K562 (cell line): Measurements from ENCODE around the gene MBNL1. TPM values are rescaled to one million over a fixed set of nuclear protein-coding genes. Genes with fewer than 3 reads are reported as not detected.

Experiments used
- ATAC-seq: fragments of 200-7000 bp; cut with Tn5 transposase; 3 replicates; pipeline ENCODE4 v1.9.1; 2020; ENCODE audit warnings: moderate library complexity
- BruUV-seq: library from RNA; stranded (reverse); fragments of 400-500 nt; replicated peaks from 2 replicates; lab custom pipeline; 2021; lab: Mats Ljungman, UMichigan
- CTCF ChIA-PET: fragments of 300-600 bp; formaldehyde crosslinking; extraction: SDS; loops from one replicate; lab custom pipeline; 2021; ENCODE audit warnings: low intra/inter-chr PET ratio; lab: Yijun Ruan, JAX
- POLR2A ChIA-PET: fragments of 300-600, 350-650 bp; sonication (Branson Sonifier 250); formaldehyde crosslinking; extraction: SDS; loops from one replicate; lab custom pipeline; 2021; ENCODE audit warnings: antibody characterized with exemption, inconsistent platforms; lab: Yijun Ruan, JAX
- DNase-seq, 4 experiments: peaks; one replicate each; pipeline versions ENCODE4 v3.0.0 to v3.0.0-alpha.2; 2011 to 2018; ENCODE audit warnings: low spot score in 3 of 4, mixed read lengths in 3 of 4; ENCODE audit errors: extremely low read depth in 1 of 4
- FAIRE-seq: peaks from 2 replicates; lab custom pipeline; 2011; peaks lifted over from hg19 to GRCh38; lab: Jason Lieb, UNC
- H2AFZ ChIP-seq: 2 replicates; pipeline ENCODE4 v1.6.0; 2011; ENCODE audit warnings: low read depth, low read length, control low read depth, inconsistent platforms
- H3K27ac ChIP-seq: fragments of 200-600 bp; 3 replicates; pipeline ENCODE4 v1.8.0; 2011; ENCODE audit warnings: low read depth, mild to moderate bottlenecking, control low read depth, inconsistent platforms, low read length, moderate library complexity, mixed read lengths; ENCODE audit errors: extremely low read depth
- H3K27me3 ChIP-seq, 2 experiments: fragments of 300-600 bp in 1 of 2; 2 replicates in 1 of 2; 3 replicates in 1 of 2; pipeline versions ENCODE4 v1.6.0 to v1.8.0; 2011; ENCODE audit warnings: inconsistent platforms in 2 of 2, low read length in 2 of 2, mild to moderate bottlenecking in 1 of 2, mixed read lengths in 1 of 2, moderate library complexity in 1 of 2; ENCODE audit not compliant: control insufficient read depth in 2 of 2, insufficient read depth in 2 of 2
- H3K36me3 ChIP-seq: fragments of 300-600 bp; 3 replicates; pipeline ENCODE4 v1.8.0; 2011; ENCODE audit warnings: mild to moderate bottlenecking, low read length, inconsistent platforms; ENCODE audit not compliant: control insufficient read depth, insufficient read depth
- H3K4me1 ChIP-seq, 2 experiments: fragments of 200-600 bp in 1 of 2; replicated peaks in 1 of 2; 2 replicates in 1 of 2; 3 replicates in 1 of 2; pipeline versions ENCODE4 v1.5.1 to v1.8.0; 2011; ENCODE audit warnings: inconsistent platforms in 2 of 2, low read length in 2 of 2, mild to moderate bottlenecking in 1 of 2, mixed read lengths in 1 of 2, moderate library complexity in 1 of 2; ENCODE audit not compliant: control insufficient read depth in 2 of 2, insufficient read depth in 2 of 2
- H3K4me2 ChIP-seq: 2 replicates; pipeline ENCODE4 v1.6.1; 2011; ENCODE audit warnings: low read length, control low read depth, inconsistent platforms, mixed read lengths; ENCODE audit not compliant: insufficient read depth
- H3K4me3 ChIP-seq: fragments of 200-600 bp; sonication (generic), shearing (Covaris generic); 2 replicates; pipeline ENCODE4 v1.5.1; 2016; ENCODE audit warnings: control low read depth, inconsistent platforms
- H3K79me2 ChIP-seq: fragments of 200-600 bp; 3 replicates; pipeline ENCODE4 v1.8.0; 2011; ENCODE audit warnings: low read length, inconsistent platforms; ENCODE audit not compliant: control insufficient read depth, insufficient read depth
- H3K9ac ChIP-seq, 2 experiments: 2 replicates each; pipeline versions ENCODE4 v1.6.0 to v1.6.1; 2011; ENCODE audit warnings: low read depth in 2 of 2, low read length in 2 of 2, control low read depth in 1 of 2, inconsistent platforms in 1 of 2, mild to moderate bottlenecking in 1 of 2, mixed read lengths in 1 of 2; ENCODE audit not compliant: insufficient read depth in 1 of 2
- H3K9me1 ChIP-seq: one replicate; pipeline ENCODE4 v1.6.0; 2011; ENCODE audit warnings: inconsistent platforms, mild to moderate bottlenecking, low read length, moderate library complexity; ENCODE audit not compliant: control insufficient read depth, insufficient read depth
- H3K9me3 ChIP-seq: replicated peaks from 2 replicates; pipeline ENCODE4 v1.5.1; 2011; ENCODE audit warnings: low read depth, low read length, inconsistent platforms; ENCODE audit not compliant: control insufficient read depth, insufficient read depth
- H4K20me1 ChIP-seq: replicated peaks from 2 replicates; pipeline ENCODE4 v1.6.1; 2011; ENCODE audit warnings: low read length, inconsistent platforms, mixed read lengths; ENCODE audit not compliant: control insufficient read depth, insufficient read depth
- CCNT2 ChIP-seq: IDR thresholded peaks from 2 replicates; pipeline ENCODE4 v1.6.1; 2011; ENCODE audit warnings: borderline replicate concordance, low read depth, mild to moderate bottlenecking, moderate library complexity, mixed read lengths, low read length; ENCODE audit not compliant: insufficient read length; ENCODE audit errors: extremely low read depth
- E2F3 ChIP-seq: fragments of 250-450 bp; sonication (Bioruptor Pico); IDR thresholded peaks from 2 replicates; pipeline ENCODE4 v1.4.0; 2020; ENCODE audit warnings: mild to moderate bottlenecking
- HNRNPLL ChIP-seq: fragments of 200-400 bp; formaldehyde crosslinking; IDR thresholded peaks from 2 replicates; pipeline ENCODE4 v1.6.1; 2017; ENCODE audit warnings: low read length, low read depth, mild to moderate bottlenecking; ENCODE audit not compliant: poor library complexity, severe bottlenecking
- KAT7 ChIP-seq: sonication (generic); formaldehyde crosslinking; IDR thresholded peaks from 2 replicates; pipeline ENCODE4 v1.8.0; 2022; ENCODE audit warnings: missing genetic modification reagents, mild to moderate bottlenecking, borderline replicate concordance
- LEF1 ChIP-seq: fragments of 450-650 bp; IDR thresholded peaks from 2 replicates; pipeline ENCODE4 v1.6.1; 2016; ENCODE audit warnings: mild to moderate bottlenecking
- NFE2 ChIP-seq: IDR thresholded peaks from 2 replicates; pipeline ENCODE4 v1.6.1; 2014; ENCODE audit warnings: antibody characterized with exemption, low read depth
- NR3C1 ChIP-seq: sonication (generic); formaldehyde crosslinking; IDR thresholded peaks from 2 replicates; pipeline ENCODE4 v1.8.1; 2022; ENCODE audit warnings: missing genetic modification reagents
- PHF8 ChIP-seq: fragments of 200-600 bp; sonication (generic); IDR thresholded peaks from 2 replicates; pipeline ENCODE4 v1.6.1; 2012; ENCODE audit warnings: mixed run types, mild to moderate bottlenecking, inconsistent platforms, low read length, moderate library complexity, borderline replicate concordance
- PYGO2 ChIP-seq: fragments of 450-650 bp; IDR thresholded peaks from 2 replicates; pipeline ENCODE4 v1.6.1; 2016; ENCODE audit warnings: mild to moderate bottlenecking, missing genetic modification characterization, moderate library complexity, missing compliant biosample characterization
- SAFB2 ChIP-seq: fragments of 200-400 bp; formaldehyde crosslinking; IDR thresholded peaks from 2 replicates; pipeline ENCODE4 v1.6.1; 2018; ENCODE audit warnings: borderline replicate concordance, low read length, low read depth, moderate library complexity; ENCODE audit not compliant: severe bottlenecking
- SMAD3 ChIP-seq: fragments of 450-650 bp; formaldehyde crosslinking; conservative IDR thresholded peaks from 2 replicates; pipeline ENCODE4 v1.4.0; 2020; ENCODE audit warnings: mild to moderate bottlenecking
- ZNF76 ChIP-seq: fragments of 250-450 bp; sonication (Bioruptor Pico); IDR thresholded peaks from 2 replicates; pipeline ENCODE4 v1.4.0; 2020; ENCODE audit warnings: mild to moderate bottlenecking, moderate library complexity, borderline replicate concordance
- ZNF766 ChIP-seq: fragments of 200-800 bp; sonication (Bioruptor generic); conservative IDR thresholded peaks from 2 replicates; pipeline ENCODE4 v1.6.1; 2016; ENCODE audit warnings: missing genetic modification characterization, missing compliant biosample characterization
- ZSCAN29 ChIP-seq: fragments of 450-650 bp; IDR thresholded peaks from 2 replicates; pipeline ENCODE4 v1.6.1; 2017
- WGBS: fragments of 100-300 bp; shearing (Covaris generic); methylation state at CpG from one replicate; pipeline ENCODE4 v1.1.6; 2016; ENCODE audit warnings: low coverage, mixed read lengths; ENCODE audit not compliant: insufficient coverage; ENCODE audit errors: missing lambda C conversion rate; 5-methylcytosine and 5-hydroxymethylcytosine counted together
- in situ Hi-C: fragments of 300-500 bp; cut with MboI; formaldehyde crosslinking; loops from 4 replicates; pipeline ENCODE4 v1.15.0; 2018; ENCODE audit warnings: inconsistent platforms, mixed read lengths
- intact Hi-C: fragments of 100-400 bp; cut with micrococcal nuclease; formaldehyde crosslinking; loops from 2 replicates; pipeline ENCODE4 v1.14.2; 2022
- polyA plus RNA-seq, 8 experiments: library from polyadenylated mRNA; depleted of rRNA in 4 of 8; stranded (reverse) in 5 of 8; unstranded in 3 of 8; fragments of >200 nt; fragmentation: Nextera tagmentation in 2 of 8; fragmentation: Illumina TruSeq in 1 of 8; extraction: Ambion mirVana in 2 of 8; extraction: Trizol in 1 of 8; gene quantifications; 2 replicates each; pipeline versions ENCODE4 v1.2.1 to v1.2.3, GENCODE V29; 2011 to 2014; ENCODE audit warnings: inconsistent platforms in 1 of 8, missing spikeins in 1 of 8
- total RNA-seq, 7 experiments: library from RNA; depleted of rRNA in 6 of 7; stranded (reverse); fragments of >200 nt in 6 of 7; fragmentation: Illumina TruSeq in 2 of 7; extraction: Trizol in 2 of 7; gene quantifications; 2 replicates each; pipeline versions ENCODE4 v1.2.1 to v1.2.3, GENCODE V29; 2011 to 2021; ENCODE audit warnings: low replicate concordance in 1 of 7
- TF ChIP-seq, protein P1 (sequence below): fragments of 200-800 bp; sonication (Bioruptor generic); IDR thresholded peaks from 2 replicates; pipeline ENCODE4 v1.6.1; 2017; ENCODE audit warnings: missing genetic modification characterization, missing compliant biosample characterization

The MBNL1 gene
- total and polyA plus RNA-seq, 9 of the 15 experiments (the other 6 are each of a cell fraction or from before 2014, with no cell fraction given): 70.3 to 243 (median 220) TPM

DNA sequence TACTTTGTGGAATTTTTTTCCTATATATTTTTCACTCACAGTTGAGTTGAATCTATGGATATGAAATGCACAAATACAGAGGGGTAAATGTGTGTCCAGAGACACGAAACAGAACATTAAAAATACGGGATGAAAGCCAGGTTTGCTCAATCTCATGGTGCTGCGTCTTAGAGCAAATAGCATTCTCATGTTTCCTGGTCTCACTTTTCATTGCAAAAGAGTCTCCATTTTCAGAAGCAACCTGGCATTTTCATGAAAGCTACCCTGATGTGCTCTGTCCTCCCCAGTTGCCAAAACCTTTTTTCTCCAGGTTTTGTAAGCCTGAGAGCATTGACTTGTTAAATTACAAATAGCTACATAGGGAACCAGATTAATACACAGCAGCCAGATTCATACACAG is 49.5 kb upstream of the MBNL1 start:
- Histone ChIP-seq H2AFZ (peak overlapping the region; percentile 74), H3K27ac (no peak overlapping the region), H3K79me2 (no peaks in the 10 kb centered on the region), H4K20me1 (no peaks in the 10 kb centered on the region), H3K36me3 (no peaks in the 10 kb centered on the region), H3K4me2 (no peak overlapping the region), H3K9ac (no peak overlapping the region; a peak in 1 of 4 replicates), H3K4me1 (peaks cover 0 to 3% of the 10 kb centered on the region in 2 experiments; a peak in 2 of 5 replicates), H3K9me3 (no peaks in the 10 kb centered on the region), H3K27me3 (no peaks in the 10 kb centered on the region), H3K4me3 (no peak overlapping the region), H3K9me1 (no peaks in the 10 kb centered on the region)
- FAIRE-seq: no peak
- WGBS: 59% methylated on average over 3 of the region's 3 CpGs
- ATAC-seq: no peak
- intact Hi-C loops (no loop called here), in situ Hi-C loops (no loop called here)
- TF ChIP-seq PHF8: no peak
- TF ChIP-seq HNRNPLL: no peak
- TF ChIP-seq, protein P1, sequence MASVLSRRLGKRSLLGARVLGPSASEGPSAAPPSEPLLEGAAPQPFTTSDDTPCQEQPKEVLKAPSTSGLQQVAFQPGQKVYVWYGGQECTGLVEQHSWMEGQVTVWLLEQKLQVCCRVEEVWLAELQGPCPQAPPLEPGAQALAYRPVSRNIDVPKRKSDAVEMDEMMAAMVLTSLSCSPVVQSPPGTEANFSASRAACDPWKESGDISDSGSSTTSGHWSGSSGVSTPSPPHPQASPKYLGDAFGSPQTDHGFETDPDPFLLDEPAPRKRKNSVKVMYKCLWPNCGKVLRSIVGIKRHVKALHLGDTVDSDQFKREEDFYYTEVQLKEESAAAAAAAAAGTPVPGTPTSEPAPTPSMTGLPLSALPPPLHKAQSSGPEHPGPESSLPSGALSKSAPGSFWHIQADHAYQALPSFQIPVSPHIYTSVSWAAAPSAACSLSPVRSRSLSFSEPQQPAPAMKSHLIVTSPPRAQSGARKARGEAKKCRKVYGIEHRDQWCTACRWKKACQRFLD (CRISPR knock-in tag): no peak
- TF ChIP-seq PYGO2 (tag): no peak
- no peak for TF ChIP-seq NFE2
- TF ChIP-seq CCNT2: no peak
- no peak for TF ChIP-seq ZSCAN29
- TF ChIP-seq KAT7: no peak
- TF ChIP-seq E2F3: no peak
- TF ChIP-seq NR3C1 (CRISPR knock-in tag): no peak
- no peak for TF ChIP-seq LEF1
- no peak for TF ChIP-seq ZNF766
- no peak for TF ChIP-seq SAFB2
- TF ChIP-seq ZNF76 (CRISPR knock-in tag): no peak
- TF ChIP-seq SMAD3 (CRISPR knock-in tag): no peak
- BruUV-seq: no TSS peak
- DNase-seq: no peak
- ChIA-PET CTCF (no interaction called here), POLR2A (interaction anchor here (1.2 kb wide), 1 partner anchor 14 kb away, joined by 4 read pairs; no protein-coding TSS in a partner anchor)
